HEK293T (cell line): ENCODE results near the gene STOML1.
A peak's percentile ranks its signal among the peaks of the same experiment; 100 is the strongest.

Experiments used
- CTCF ChIA-PET: fragments of 350-600 bp; formaldehyde crosslinking; extraction: SDS; loops from one replicate; lab custom pipeline; 2021; ENCODE audit warnings: antibody characterized with exemption, inconsistent platforms; lab: Yijun Ruan, JAX
- POLR2A ChIA-PET: fragments of 350-600 bp; formaldehyde crosslinking; extraction: SDS; loops from one replicate; lab custom pipeline; 2020; ENCODE audit warnings: antibody characterized with exemption, inconsistent platforms; lab: Yijun Ruan, JAX
- DNase-seq: peaks from one replicate; pipeline ENCODE4 v3.0.0; 2012; ENCODE audit warnings: mixed read lengths; ENCODE audit errors: extremely low spot score
- ARNT ChIP-seq: fragments of 450-650 bp; IDR thresholded peaks from 2 replicates; pipeline ENCODE4 v1.6.1; 2017; ENCODE audit warnings: mild to moderate bottlenecking
- BHLHE40 ChIP-seq: fragments of 450-650 bp; IDR thresholded peaks from 2 replicates; pipeline ENCODE4 v1.6.1; 2016; ENCODE audit warnings: mild to moderate bottlenecking, moderate library complexity, borderline replicate concordance
- CTBP1 ChIP-seq: fragments of 450-650 bp; IDR thresholded peaks from 2 replicates; pipeline ENCODE4 v1.6.1; 2016; ENCODE audit warnings: borderline replicate concordance
- ELF4 ChIP-seq: fragments of 450-650 bp; IDR thresholded peaks from 2 replicates; pipeline ENCODE4 v1.6.1; 2017; ENCODE audit warnings: antibody characterized with exemption
- FOXA1 ChIP-seq: fragments of 450-650 bp; IDR thresholded peaks from 2 replicates; pipeline ENCODE4 v1.6.1; 2016; ENCODE audit warnings: mild to moderate bottlenecking
- FOXK2 ChIP-seq: fragments of 450-650 bp; IDR thresholded peaks from 2 replicates; pipeline ENCODE4 v1.6.1; 2016; ENCODE audit warnings: mild to moderate bottlenecking
- FOXM1 ChIP-seq: fragments of 450-650 bp; IDR thresholded peaks from 2 replicates; pipeline ENCODE4 v1.6.1; 2017; ENCODE audit warnings: mild to moderate bottlenecking, borderline replicate concordance
- HDGF ChIP-seq: fragments of 450-650 bp; IDR thresholded peaks from 2 replicates; pipeline ENCODE4 v1.6.1; 2017; ENCODE audit warnings: antibody characterized with exemption, borderline replicate concordance
- L3MBTL2 ChIP-seq: fragments of 450-650 bp; conservative IDR thresholded peaks from 2 replicates; pipeline ENCODE4 v1.6.1; 2016; ENCODE audit warnings: mild to moderate bottlenecking
- LEF1 ChIP-seq: fragments of 450-650 bp; IDR thresholded peaks from 2 replicates; pipeline ENCODE4 v1.6.1; 2017; ENCODE audit warnings: mild to moderate bottlenecking, borderline replicate concordance
- NFRKB ChIP-seq: fragments of 450-650 bp; IDR thresholded peaks from 2 replicates; pipeline ENCODE4 v1.6.1; 2016; ENCODE audit warnings: mild to moderate bottlenecking, moderate library complexity
- PKNOX1 ChIP-seq: fragments of 450-650 bp; IDR thresholded peaks from 2 replicates; pipeline ENCODE4 v1.6.1; 2016
- SP1 ChIP-seq: fragments of 450-650 bp; IDR thresholded peaks from 2 replicates; pipeline ENCODE4 v1.6.1; 2017
- SUZ12 ChIP-seq: fragments of 450-650 bp; IDR thresholded peaks from 2 replicates; pipeline ENCODE4 v1.6.1; 2016; ENCODE audit warnings: mild to moderate bottlenecking
- TARDBP ChIP-seq: fragments of 450-650 bp; IDR thresholded peaks from 2 replicates; pipeline ENCODE4 v1.6.1; 2016
- ZNF384 ChIP-seq: fragments of 450-650 bp; IDR thresholded peaks from 2 replicates; pipeline ENCODE4 v1.6.1; 2016

The STOML1 gene

GRCh38 chr15:73952171-73952912 lies 39.8 kb downstream of the STOML1 start:
- TF ChIP-seq SUZ12 (no peak), TARDBP (no peak), NFRKB (no peak), CTBP1 (no peak), PKNOX1 (no peak), ZNF384 (no peak), FOXA1 (no peak), L3MBTL2 (no peak), SP1 (no peak), LEF1 (no peak), FOXK2 (no peak), ELF4 (no peak)
- CTCF ChIA-PET = interaction anchor here (1.4 to 2.0 kb wide), 4 partner anchors 12 to 93 kb away, joined by 3 to 9 read pairs (median 7); no protein-coding TSS in a partner anchor
- no peak for DNase-seq
- POLR2A ChIA-PET = interaction anchor here (1.4 to 1.8 kb wide), 3 partner anchors 12 to 42 kb away, joined by 6 to 15 read pairs (median 11); partner anchors contain the start of genes LOXL1 and PML

GRCh38 chr15:73951601-73952000 lies 40.5 kb downstream of the STOML1 start:
- DNase-seq = no peak
- TF ChIP-seq SUZ12 = no peak
- ChIA-PET CTCF (interaction anchor here (0.5 to 2.0 kb wide), 19 partner anchors 9 to 766 kb away, joined by 3 to 17 read pairs (median 5); no protein-coding TSS in a partner anchor), POLR2A (interaction anchor here (1.0 to 1.8 kb wide), 6 partner anchors 12 to 42 kb away, joined by 3 to 15 read pairs (median 4); partner anchors contain the start of genes LOXL1 and PML)

DNA sequence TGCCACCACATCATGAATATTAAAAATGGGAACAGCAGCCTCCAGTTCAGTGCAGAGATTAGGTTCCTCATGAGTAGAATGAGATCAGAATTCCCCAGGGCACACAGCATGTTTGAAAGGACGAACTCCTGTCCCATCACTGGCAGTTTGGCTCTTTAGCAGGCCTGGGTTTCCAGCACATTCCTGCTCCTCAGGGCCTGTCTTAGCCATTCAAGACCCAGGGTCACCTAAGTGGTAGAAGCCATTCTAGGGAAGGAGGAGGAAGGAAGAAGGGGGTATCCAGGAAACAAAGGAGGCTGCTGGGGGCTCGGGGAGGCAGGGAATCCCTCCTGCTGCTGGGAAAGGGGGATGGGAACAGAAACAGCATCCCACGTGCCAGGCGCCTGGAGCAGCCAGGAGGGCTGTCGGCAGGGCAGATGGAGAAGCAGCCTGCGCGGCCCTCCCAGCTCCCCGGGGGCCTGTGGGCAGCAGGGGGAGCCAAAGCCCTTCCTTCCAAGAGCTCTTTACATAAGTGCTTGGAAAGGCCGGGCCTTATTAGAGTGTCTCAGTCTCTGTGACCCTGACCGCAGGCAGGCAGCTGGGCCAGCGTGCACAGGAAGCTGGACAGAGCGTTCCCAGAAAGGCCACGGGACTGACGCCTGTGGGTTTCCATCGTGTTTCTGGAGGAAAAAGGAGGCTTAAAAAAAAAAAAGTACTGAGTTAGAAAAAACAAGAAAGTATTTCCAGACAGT lies 41.1 kb downstream of the STOML1 start:
- DNase-seq = peak; percentile 87

DNA sequence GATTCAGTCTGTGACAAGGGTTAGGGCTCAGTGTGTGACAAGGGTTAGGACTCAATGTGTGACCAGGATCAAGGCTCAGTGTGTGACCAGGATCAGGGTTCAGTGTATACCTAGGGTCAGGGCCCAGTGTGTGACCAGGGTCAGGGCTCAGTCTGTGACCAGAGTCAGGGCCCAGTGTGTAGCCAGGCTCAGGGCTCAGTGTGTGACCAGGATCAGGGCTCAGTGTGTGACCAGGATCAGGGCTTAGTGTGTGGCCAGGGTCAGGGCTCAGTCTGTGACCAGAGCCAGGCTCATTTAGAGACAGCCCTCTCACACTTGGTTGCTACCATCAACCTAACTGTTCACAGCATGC lies 41.6 kb downstream of the STOML1 start:
- no peak for TF ChIP-seq L3MBTL2
- TF ChIP-seq CTBP1 = no peak
- no peak for TF ChIP-seq HDGF
- TF ChIP-seq PKNOX1 = no peak
- TF ChIP-seq ARNT = no peak
- TF ChIP-seq ZNF384 = no peak
- TF ChIP-seq FOXA1 = no peak
- no peak for TF ChIP-seq SUZ12
- TF ChIP-seq SP1 = no peak
- no peak for TF ChIP-seq BHLHE40
- no peak for TF ChIP-seq ELF4
- TF ChIP-seq TARDBP = no peak
- TF ChIP-seq NFRKB = no peak
- TF ChIP-seq FOXK2 = no peak
- TF ChIP-seq FOXM1 = no peak
- TF ChIP-seq LEF1 = no peak
- CTCF ChIA-PET = interaction anchor here (0.5 to 2.0 kb wide), 16 partner anchors 8 to 372 kb away, joined by 3 to 17 read pairs (median 5); no protein-coding TSS in a partner anchor
- POLR2A ChIA-PET = interaction anchor here (0.6 to 1.8 kb wide), 10 partner anchors 9 to 44 kb away, joined by 3 to 15 read pairs (median 4); partner anchors contain the start of genes LOXL1 and PML
- no peak for DNase-seq

More for the DNA sequence above, 41.1 kb downstream of the STOML1 start:
- TF ChIP-seq FOXM1 = peak; percentile 47; the same call in 1 of the 2 replicates
- TF ChIP-seq ELF4 = no peak; the same call in 1 of the 2 replicates
- no peak for TF ChIP-seq PKNOX1
- no peak for TF ChIP-seq NFRKB
- TF ChIP-seq FOXK2 = no peak
- TF ChIP-seq L3MBTL2 = peak; percentile 80; the same call in 1 of the 2 replicates
- no peak for TF ChIP-seq CTBP1
- peak; percentile 80; the same call in 1 of the 2 replicates for TF ChIP-seq HDGF
- no peak for TF ChIP-seq TARDBP
- TF ChIP-seq SP1 = no peak
- no peak for TF ChIP-seq ZNF384
- no peak for TF ChIP-seq FOXA1
- TF ChIP-seq BHLHE40 = no peak
- TF ChIP-seq LEF1 = no peak
- TF ChIP-seq ARNT = no peak
- no peak for TF ChIP-seq SUZ12
- ChIA-PET POLR2A (interaction anchor here (0.6 to 1.8 kb wide), 9 partner anchors 9 to 43 kb away, joined by 3 to 15 read pairs (median 4); partner anchors contain the start of genes LOXL1 and PML), CTCF (interaction anchor here (0.5 to 2.0 kb wide), 20 partner anchors 8 to 765 kb away, joined by 3 to 17 read pairs (median 4); no protein-coding TSS in a partner anchor)

- ChIA-PET CTCF (interaction anchor here (0.9 kb wide), 2 partner anchors 14 to 23 kb away, joined by 3 read pairs; no protein-coding TSS in a partner anchor), POLR2A (interaction anchor here (1.3 kb wide), 1 partner anchor 22 kb away, joined by 4 read pairs; no protein-coding TSS in a partner anchor)
- TF ChIP-seq LEF1 (no peak), ELF4 (no peak), SP1 (no peak), TARDBP (no peak), SUZ12 (no peak), ARNT (no peak), ZNF384 (no peak), L3MBTL2 (no peak), PKNOX1 (no peak), HDGF (no peak), CTBP1 (no peak), FOXM1 (no peak), BHLHE40 (no peak), FOXA1 (no peak), NFRKB (no peak)
- DNase-seq = no peak
These were observed 42.6 kb downstream of the STOML1 start for GRCh38 chr15:73949496-73949895.
